Ovary (tissue), 3 donors: ENCODE results near the gene GPER1.

ENCODE experiments used
- CTCF ChIP-seq, 3 donors: fragments of 450-650 bp in 2 of 3; fragments of 200-600 bp in 1 of 3; IDR thresholded peaks; one replicate each; pipeline versions ENCODE4 v1.5.1 to v1.8.0; 2016 to 2022; ENCODE audit warnings: antibody characterized with exemption in 3 of 3, mild to moderate bottlenecking in 1 of 3
- EP300 ChIP-seq: sonication (generic); formaldehyde crosslinking; IDR thresholded peaks from one replicate; pipeline ENCODE4 v1.6.1; 2017; ENCODE audit warnings: antibody characterized with exemption
- POLR2A ChIP-seq: fragments of 450-650 bp; IDR thresholded peaks from one replicate; pipeline ENCODE4 v1.6.1; 2017; ENCODE audit warnings: antibody characterized with exemption, mild to moderate bottlenecking, moderate library complexity
- donor health status: DM: no; HTN: no; CAD: no.

DNA sequence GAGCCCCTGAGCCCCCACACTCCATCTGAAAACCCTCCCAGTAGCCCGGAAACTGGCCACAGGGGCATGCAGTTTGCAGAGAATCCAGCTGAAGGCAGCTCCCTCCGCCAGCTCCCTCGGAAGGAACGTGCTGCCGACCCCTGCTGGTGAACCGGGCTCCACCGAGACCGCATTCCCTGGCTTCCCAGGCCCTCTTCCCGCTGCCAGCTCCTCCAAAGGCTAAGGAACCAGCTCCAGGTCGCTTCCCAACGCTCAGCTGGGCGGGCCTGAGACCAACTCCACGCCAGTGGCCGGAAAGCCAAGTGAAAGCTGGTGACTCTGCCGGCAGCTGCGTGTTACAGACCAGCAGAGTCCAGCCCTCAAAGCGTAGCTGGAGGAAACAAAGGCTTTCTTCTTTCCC is 35.8 kb downstream of the GPER1 start:
- peak; percentile 46 to 66 (median 62) for TF ChIP-seq CTCF (IDR thresholded peaks at IDR 0.05)
- TF ChIP-seq EP300 = no peak
- no peak for TF ChIP-seq POLR2A
